Trophoblast cell (in vitro differentiated cells and primary cell): ENCODE results near the gene SCAF1.

ENCODE experiments used
- DNase-seq, 2 donors: peaks; one replicate each; pipeline ENCODE4 v3.0.0-alpha.2; 2016
- H2AFZ ChIP-seq: 2 replicates; pipeline ENCODE4 v1.6.1; 2013; ENCODE audit warnings: low read length, moderate library complexity, mild to moderate bottlenecking; ENCODE audit not compliant: insufficient read depth, poor library complexity
- H2AK5ac ChIP-seq: 2 replicates; pipeline ENCODE4 v1.6.1; 2013; ENCODE audit warnings: mild to moderate bottlenecking, low read length
- H2BK120ac ChIP-seq: 2 replicates; pipeline ENCODE4 v1.6.1; 2013; ENCODE audit warnings: low read length, mild to moderate bottlenecking, moderate library complexity; ENCODE audit not compliant: insufficient read depth, poor library complexity
- H2BK12ac ChIP-seq: 2 replicates; pipeline ENCODE4 v1.6.1; 2013; ENCODE audit warnings: mild to moderate bottlenecking, low read length, moderate library complexity
- H2BK5ac ChIP-seq: 2 replicates; pipeline ENCODE4 v1.6.1; 2013; ENCODE audit warnings: low read length, low read depth, moderate library complexity, mild to moderate bottlenecking; ENCODE audit not compliant: poor library complexity
- H3K14ac ChIP-seq: 2 replicates; pipeline ENCODE4 v1.6.1; 2013; ENCODE audit warnings: mild to moderate bottlenecking, low read length
- H3K18ac ChIP-seq: 2 replicates; pipeline ENCODE4 v1.6.1; 2013; ENCODE audit warnings: mild to moderate bottlenecking, low read length
- H3K23ac ChIP-seq: 2 replicates; pipeline ENCODE4 v1.6.1; 2013; ENCODE audit warnings: low read length
- H3K27ac ChIP-seq: 2 replicates; pipeline ENCODE4 v1.5.1; 2013; ENCODE audit warnings: low read depth, mild to moderate bottlenecking, inconsistent platforms, low read length, moderate library complexity
- H3K27me3 ChIP-seq: 2 replicates; pipeline ENCODE4 v1.6.1; 2013; ENCODE audit warnings: inconsistent platforms, mild to moderate bottlenecking, low read length, moderate library complexity; ENCODE audit not compliant: insufficient read depth
- H3K36me3 ChIP-seq, 2 experiments: 1 replicate in 1 of 2; 2 replicates in 1 of 2; pipeline ENCODE4 v1.6.1; 2013; ENCODE audit warnings: low read length in 2 of 2, mild to moderate bottlenecking in 2 of 2, moderate library complexity in 1 of 2; ENCODE audit not compliant: insufficient read depth in 2 of 2, control insufficient read depth in 1 of 2
- H3K4ac ChIP-seq: 2 replicates; pipeline ENCODE4 v1.6.1; 2013; ENCODE audit warnings: low read depth, mild to moderate bottlenecking, low read length, moderate library complexity
- H3K4me1 ChIP-seq, 2 experiments: 1 replicate in 1 of 2; 2 replicates in 1 of 2; pipeline ENCODE4 v1.6.1; 2013; ENCODE audit warnings: low read length in 2 of 2, mild to moderate bottlenecking in 2 of 2, moderate library complexity in 1 of 2; ENCODE audit not compliant: insufficient read depth in 2 of 2, control insufficient read depth in 1 of 2
- H3K4me2 ChIP-seq: 2 replicates; pipeline ENCODE4 v1.6.1; 2013; ENCODE audit warnings: inconsistent platforms, mild to moderate bottlenecking, low read length, moderate library complexity
- H3K4me3 ChIP-seq: 2 replicates; pipeline ENCODE4 v1.5.1; 2013; ENCODE audit warnings: mild to moderate bottlenecking, low read depth, low read length, inconsistent platforms
- H3K79me1 ChIP-seq: one replicate; pipeline ENCODE4 v1.6.1; 2013; ENCODE audit warnings: low read length
- H3K79me2 ChIP-seq: 2 replicates; pipeline ENCODE4 v1.6.1; 2013; ENCODE audit warnings: low read length, mild to moderate bottlenecking; ENCODE audit not compliant: control insufficient read depth, insufficient read depth, poor library complexity
- H3K9ac ChIP-seq: 2 replicates; pipeline ENCODE4 v1.6.1; 2013; ENCODE audit warnings: mild to moderate bottlenecking, low read length
- H3K9me3 ChIP-seq: 2 replicates; pipeline ENCODE4 v1.6.1; 2013; ENCODE audit warnings: low read depth, mild to moderate bottlenecking, control low read depth, inconsistent platforms, low read length; ENCODE audit not compliant: insufficient read depth
- H4K12ac ChIP-seq: 2 replicates; pipeline ENCODE4 v1.6.1; 2013; ENCODE audit warnings: low read depth, mild to moderate bottlenecking, low read length, moderate library complexity
- H4K8ac ChIP-seq: 2 replicates; pipeline ENCODE4 v1.6.1; 2013; ENCODE audit warnings: low read depth, mild to moderate bottlenecking, low read length, moderate library complexity
- H4K91ac ChIP-seq: one replicate; pipeline ENCODE4 v1.6.1; 2013; ENCODE audit warnings: low read depth, mild to moderate bottlenecking, low read length, moderate library complexity
- WGBS: extraction: QIAGEN DNeasy Blood & Tissue Kit; methylation state at CpG from one replicate; pipeline ENCODE4 v1.1.7; 2013; ENCODE audit warnings: missing lambda C conversion rate; ENCODE audit not compliant: insufficient read length, insufficient coverage; ENCODE audit errors: extremely low coverage; 5-methylcytosine and 5-hydroxymethylcytosine counted together

SCAF1 gene

GRCh38 chr19:49640113-49640898 lies 1.7 kb upstream of the SCAF1 start, which contains the start of gene RRAS:
RRAS (minus strand) TSS chr19:49640143; CDS start chr19:49640098, 45 bp downstream.
- Histone ChIP-seq H3K9ac (peak within 1 kb of the TSS; percentile 74), H2BK12ac (peak within 1 kb of the TSS; percentile 86), H3K23ac (no peak within 1 kb of the TSS), H4K8ac (peak within 1 kb of the TSS; percentile 77), H3K27me3 (no peaks in the 10 kb centered on the region), H2BK5ac (peak within 1 kb of the TSS; percentile 98), H3K36me3 (peaks cover 9 to 14% of the 10 kb centered on the region in 2 experiments), H2BK120ac (peak within 1 kb of the TSS; percentile 98), H2AFZ (peak within 1 kb of the TSS; percentile 30), H3K4me1 (peaks cover 11 to 30% of the 10 kb centered on the region in 2 experiments), H3K14ac (peak within 1 kb of the TSS; percentile 78), H3K27ac (peak within 1 kb of the TSS; percentile 100), H3K79me2 (peaks cover 18% of the 10 kb centered on the region), H4K91ac (peak within 1 kb of the TSS; percentile 99), H3K4me2 (peak within 1 kb of the TSS; percentile 85), H2AK5ac (peak within 1 kb of the TSS; percentile 87), H4K12ac (peak within 1 kb of the TSS; percentile 92), H3K18ac (peak within 1 kb of the TSS; percentile 74), H3K4me3 (peak within 1 kb of the TSS; percentile 73), H3K4ac (peak within 1 kb of the TSS; percentile 61), H3K79me1 (peaks cover 24% of the 10 kb centered on the region), H3K9me3 (no peaks in the 10 kb centered on the region)
- no CpG with 5 or more reads among the region's 51 CpGs for WGBS
- peak; percentile 100 for DNase-seq

- H3K79me1 ChIP-seq: peaks cover 23% of the 10 kb centered on the region
- peak overlapping the region; percentile 78 for H4K12ac ChIP-seq
- H3K9me3 ChIP-seq: no peaks in the 10 kb centered on the region
- H3K18ac ChIP-seq: peak overlapping the region; percentile 67
- H3K4ac ChIP-seq: peak overlapping the region; percentile 96
- peak overlapping the region; percentile 97 for H3K9ac ChIP-seq
- H4K8ac ChIP-seq: peak overlapping the region; percentile 93
- H3K36me3 ChIP-seq: peaks cover 31 to 32% of the 10 kb centered on the region in 2 experiments
- peak overlapping the region; percentile 93 for H4K91ac ChIP-seq
- no peak overlapping the region for H2BK12ac ChIP-seq
- H3K27me3 ChIP-seq: no peaks in the 10 kb centered on the region
- H3K4me2 ChIP-seq: peak overlapping the region; percentile 85
- peak overlapping the region; percentile 97 for H3K14ac ChIP-seq
- H3K23ac ChIP-seq: no peak overlapping the region
- peaks cover 18% of the 10 kb centered on the region for H3K79me2 ChIP-seq
- H2BK5ac ChIP-seq: peak overlapping the region; percentile 88
- peak overlapping the region; percentile 21 for H2AFZ ChIP-seq
- peaks cover 10 to 30% of the 10 kb centered on the region in 2 experiments for H3K4me1 ChIP-seq
- peak overlapping the region; percentile 97 for H2AK5ac ChIP-seq
- H3K27ac ChIP-seq: peak overlapping the region; percentile 96
- peak overlapping the region; percentile 92 for H2BK120ac ChIP-seq
- peak in 1 of 2 donors; percentile 44 for DNase-seq
- H3K4me3 ChIP-seq: peak overlapping the region; percentile 89
- no CpG with 5 or more reads among the region's 5 CpGs for WGBS
These were observed 555 bp downstream of the SCAF1 start for GRCh38 chr19:49642492-49643035.

- H3K27me3 ChIP-seq: no peaks in the 10 kb centered on the region
- H3K27ac ChIP-seq: no peak overlapping the region
- peaks cover 18% of the 10 kb centered on the region for H3K79me2 ChIP-seq
- H4K91ac ChIP-seq: no peak overlapping the region
- peaks cover 32 to 35% of the 10 kb centered on the region in 2 experiments for H3K36me3 ChIP-seq
- H3K4me3 ChIP-seq: no peak overlapping the region
- H2BK12ac ChIP-seq: no peak overlapping the region
- no peak for DNase-seq
- no peak overlapping the region for H3K23ac ChIP-seq
- peaks cover 6 to 22% of the 10 kb centered on the region in 2 experiments for H3K4me1 ChIP-seq
- no peak overlapping the region for H2AFZ ChIP-seq
- peak overlapping the region; percentile 25 for H3K4me2 ChIP-seq
- H3K9ac ChIP-seq: peak overlapping the region; percentile 54
- no peak overlapping the region for H2BK5ac ChIP-seq
- no CpG with 5 or more reads among the region's 2 CpGs for WGBS
- no peak overlapping the region for H4K12ac ChIP-seq
- no peak overlapping the region for H3K18ac ChIP-seq
- no peak overlapping the region for H2BK120ac ChIP-seq
- H3K9me3 ChIP-seq: no peaks in the 10 kb centered on the region
- no peak overlapping the region for H3K14ac ChIP-seq
- peaks cover 23% of the 10 kb centered on the region for H3K79me1 ChIP-seq
- no peak overlapping the region for H2AK5ac ChIP-seq
- H3K4ac ChIP-seq: peak overlapping the region; percentile 93
- H4K8ac ChIP-seq: no peak overlapping the region
These were observed 1.5 kb downstream of the SCAF1 start for GRCh38 chr19:49643466-49643865.

- no peak for DNase-seq
- H2AFZ ChIP-seq: no peak overlapping the region
- no peak overlapping the region for H3K4ac ChIP-seq
- no CpG with 5 or more reads among the region's 11 CpGs for WGBS
- H3K4me1 ChIP-seq: peaks cover 3 to 13% of the 10 kb centered on the region in 2 experiments
- no peak overlapping the region for H3K23ac ChIP-seq
- H4K12ac ChIP-seq: no peak overlapping the region
- H3K18ac ChIP-seq: no peak overlapping the region
- H3K27ac ChIP-seq: no peak overlapping the region
- H4K91ac ChIP-seq: no peak overlapping the region
- H2BK12ac ChIP-seq: no peak overlapping the region
- peaks cover 47 to 48% of the 10 kb centered on the region in 2 experiments for H3K36me3 ChIP-seq
- H3K9me3 ChIP-seq: no peaks in the 10 kb centered on the region
- H3K4me2 ChIP-seq: no peak overlapping the region
- no peak overlapping the region for H2BK5ac ChIP-seq
- H3K79me2 ChIP-seq: peaks cover 16% of the 10 kb centered on the region
- no peak overlapping the region for H2AK5ac ChIP-seq
- H4K8ac ChIP-seq: no peak overlapping the region
- H3K27me3 ChIP-seq: no peaks in the 10 kb centered on the region
- H3K9ac ChIP-seq: no peak overlapping the region
- H3K79me1 ChIP-seq: peaks cover 15% of the 10 kb centered on the region
- no peak overlapping the region for H3K14ac ChIP-seq
- H2BK120ac ChIP-seq: no peak overlapping the region
- no peak overlapping the region for H3K4me3 ChIP-seq
These were observed 3.6 kb downstream of the SCAF1 start for GRCh38 chr19:49645592-49645991.
